Neural cell (in vitro differentiated cells): ENCODE data around the gene TBC1D16. TPM values are rescaled to one million over a fixed set of nuclear protein-coding genes. Genes with fewer than 3 reads are reported as not detected.

Experiments
- H2AFZ ChIP-seq: fragments of 200-600, 300-800 bp; sonication (generic), shearing (Covaris generic); 2 replicates; pipeline ENCODE4 v1.6.0; 2014; ENCODE audit warnings: low read depth, mild to moderate bottlenecking, antibody characterized with exemption, low read length, moderate library complexity
- H3F3A ChIP-seq: fragments of 200-600 bp; shearing (Covaris generic); 2 replicates; pipeline ENCODE4 v1.6.1; 2016; ENCODE audit warnings: mild to moderate bottlenecking, moderate library complexity, mixed read lengths, antibody characterized with exemption, low read length; ENCODE audit not compliant: insufficient read depth, poor library complexity, severe bottlenecking
- H3K27ac ChIP-seq: fragments of 200-600, 300-800 bp; sonication (generic), shearing (Covaris generic); 2 replicates; pipeline ENCODE4 v1.5.1; 2014; ENCODE audit warnings: mild to moderate bottlenecking, low read length, moderate library complexity
- H3K27me3 ChIP-seq: fragments of 300-800, 200-600 bp; sonication (generic), shearing (Covaris generic); 2 replicates; pipeline ENCODE4 v1.6.0; 2014; ENCODE audit warnings: mild to moderate bottlenecking, low read depth, low read length, moderate library complexity; ENCODE audit not compliant: insufficient read depth
- H3K36me3 ChIP-seq: fragments of 300-800, 200-600 bp; sonication (generic), shearing (Covaris generic); 2 replicates; pipeline ENCODE4 v1.5.1; 2014; ENCODE audit warnings: mild to moderate bottlenecking, antibody characterized with exemption, low read length, moderate library complexity; ENCODE audit not compliant: insufficient read depth
- H3K4me2 ChIP-seq: fragments of 300-800, 200-600 bp; sonication (generic), shearing (Covaris generic); 2 replicates; pipeline ENCODE4 v1.6.0; 2014; ENCODE audit warnings: mild to moderate bottlenecking, low read length
- H3K4me3 ChIP-seq: fragments of 300-800, 200-600 bp; sonication (generic), shearing (Covaris generic); 2 replicates; pipeline ENCODE4 v1.5.1; 2014; ENCODE audit warnings: mild to moderate bottlenecking, low read length, moderate library complexity
- H3K79me2 ChIP-seq: fragments of 200-600 bp; shearing (Covaris generic); replicated peaks from 2 replicates; pipeline ENCODE4 v1.6.0; 2014; ENCODE audit warnings: mild to moderate bottlenecking, low read length, moderate library complexity; ENCODE audit not compliant: insufficient read depth
- H3K9ac ChIP-seq: fragments of 300-800, 200-600 bp; sonication (generic), shearing (Covaris generic); 2 replicates; pipeline ENCODE4 v1.6.1; 2016; ENCODE audit warnings: mild to moderate bottlenecking, low read length, mixed read lengths
- H3K9me2 ChIP-seq: fragments of 200-600 bp; shearing (Covaris generic); 2 replicates; pipeline ENCODE4 v1.6.1; 2016; ENCODE audit warnings: mild to moderate bottlenecking, low read length, mixed read lengths; ENCODE audit not compliant: insufficient read depth
- H3K9me3 ChIP-seq: fragments of 200-600, 300-800 bp; sonication (generic), shearing (Covaris generic); 2 replicates; pipeline ENCODE4 v1.6.1; 2016; ENCODE audit warnings: mild to moderate bottlenecking, mixed run types, low read length, moderate library complexity, mixed read lengths
- H4K20me1 ChIP-seq: fragments of 200-600 bp; shearing (Covaris generic); 2 replicates; pipeline ENCODE4 v1.6.1; 2016; ENCODE audit warnings: mild to moderate bottlenecking, mixed run types; ENCODE audit not compliant: insufficient read depth
- EP300 ChIP-seq: fragments of 450-650 bp; conservative IDR thresholded peaks from 2 replicates; pipeline ENCODE4 v1.6.1; 2014; ENCODE audit warnings: antibody characterized with exemption, mild to moderate bottlenecking, moderate library complexity; ENCODE audit not compliant: poor library complexity, severe bottlenecking
- EZH2 ChIP-seq: fragments of 200-600, 300-800 bp; shearing (Covaris generic), sonication (generic); IDR thresholded peaks from 2 replicates; pipeline ENCODE4 v1.6.1; 2014; ENCODE audit warnings: antibody characterized with exemption, low read length, borderline replicate concordance, mild to moderate bottlenecking; ENCODE audit not compliant: insufficient read depth, poor library complexity, severe bottlenecking
- MXI1 ChIP-seq: fragments of 450-650 bp; conservative IDR thresholded peaks from 2 replicates; pipeline ENCODE4 v1.6.1; 2014; ENCODE audit warnings: antibody characterized with exemption, mild to moderate bottlenecking; ENCODE audit not compliant: poor library complexity, severe bottlenecking
- POLR2AphosphoS5 ChIP-seq: IDR thresholded peaks from 2 replicates; pipeline ENCODE4 v1.6.1; 2012
- RAD21 ChIP-seq: fragments of 450-650 bp; conservative IDR thresholded peaks from 2 replicates; pipeline ENCODE4 v1.6.1; 2014; ENCODE audit warnings: antibody characterized with exemption, mild to moderate bottlenecking, moderate library complexity
- SMC3 ChIP-seq: fragments of 450-650 bp; conservative IDR thresholded peaks from 2 replicates; pipeline ENCODE4 v1.6.1; 2014; ENCODE audit warnings: antibody characterized with exemption, mild to moderate bottlenecking, moderate library complexity; ENCODE audit not compliant: poor library complexity
- TAF1 ChIP-seq: IDR thresholded peaks from 2 replicates; pipeline ENCODE4 v1.6.1; 2012; ENCODE audit warnings: low read depth
- polyA plus RNA-seq: library from polyadenylated mRNA; depleted of rRNA; stranded (reverse); fragments of >200 nt; gene quantifications from 2 replicates; pipeline ENCODE4 v1.2.3, GENCODE V29; 2014
- TF ChIP-seq, protein P1 (sequence below): IDR thresholded peaks from 2 replicates; pipeline ENCODE4 v1.6.1; 2012; ENCODE audit warnings: borderline replicate concordance
- TF ChIP-seq, protein P2 (sequence below): fragments of 450-650 bp; IDR thresholded peaks from 2 replicates; pipeline ENCODE4 v1.5.1; 2014; ENCODE audit warnings: antibody characterized with exemption, mild to moderate bottlenecking, moderate library complexity; ENCODE audit not compliant: poor library complexity, severe bottlenecking

Gene TBC1D16
- polyA plus RNA-seq, 1 donor from 2014 or later: 19.8 TPM

DNA sequence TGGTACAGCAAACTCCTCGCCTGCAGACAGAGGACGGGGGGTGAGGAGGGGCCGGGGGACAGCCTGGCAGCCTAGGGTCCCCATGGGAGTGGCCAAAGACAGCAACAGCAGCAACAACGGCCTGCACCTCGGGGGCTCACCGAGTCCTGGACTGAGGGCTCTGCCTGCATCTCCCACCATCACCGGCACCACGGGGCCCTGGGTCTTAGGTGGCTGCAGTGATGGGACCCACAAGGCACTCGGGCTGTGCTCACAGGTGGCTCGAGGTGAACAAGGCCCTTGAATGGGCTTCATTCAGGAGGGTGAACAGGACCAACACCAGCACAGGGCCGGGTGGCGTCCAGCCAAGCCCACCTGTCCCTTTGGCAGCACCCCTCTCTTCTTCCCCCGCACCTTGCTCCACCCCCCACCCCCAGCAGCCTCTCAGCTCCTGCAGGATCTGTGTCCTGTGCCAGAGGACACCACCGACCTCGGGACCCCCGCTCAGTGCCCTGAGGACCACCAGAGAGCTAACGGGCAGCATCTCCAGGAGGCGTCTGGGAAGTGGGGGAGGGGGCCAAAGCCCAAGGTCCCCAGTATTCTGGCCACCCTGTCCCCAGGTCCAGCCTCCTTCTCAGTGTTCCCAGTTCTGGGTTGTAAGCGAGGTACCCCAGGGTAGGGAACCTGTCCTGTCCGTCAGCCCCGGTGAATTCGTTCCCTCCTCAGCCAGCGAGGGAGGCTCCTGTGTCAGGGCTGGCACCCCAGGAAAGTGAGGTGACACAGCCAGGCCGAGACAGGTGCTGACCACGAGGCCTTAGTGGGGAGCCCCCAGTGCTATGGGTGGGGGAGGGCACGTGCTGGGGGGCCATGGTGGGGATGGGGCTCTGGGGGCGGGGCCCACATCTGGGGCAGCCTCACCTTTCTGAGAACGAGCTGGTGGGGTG lies 94.3 kb downstream of the TBC1D16 start:
- Histone ChIP-seq H3K4me3 (no peak overlapping the region), H3F3A (no peaks in the 10 kb centered on the region), H3K9me2 (no peaks in the 10 kb centered on the region), H3K9me3 (no peaks in the 10 kb centered on the region), H2AFZ (no peak overlapping the region), H3K79me2 (no peaks in the 10 kb centered on the region), H4K20me1 (no peaks in the 10 kb centered on the region), H3K9ac (no peak overlapping the region), H3K4me2 (no peak overlapping the region), H3K27me3 (no peaks in the 10 kb centered on the region), H3K27ac (no peak overlapping the region), H3K36me3 (peaks cover 13% of the 10 kb centered on the region)
- TF ChIP-seq, protein P1, sequence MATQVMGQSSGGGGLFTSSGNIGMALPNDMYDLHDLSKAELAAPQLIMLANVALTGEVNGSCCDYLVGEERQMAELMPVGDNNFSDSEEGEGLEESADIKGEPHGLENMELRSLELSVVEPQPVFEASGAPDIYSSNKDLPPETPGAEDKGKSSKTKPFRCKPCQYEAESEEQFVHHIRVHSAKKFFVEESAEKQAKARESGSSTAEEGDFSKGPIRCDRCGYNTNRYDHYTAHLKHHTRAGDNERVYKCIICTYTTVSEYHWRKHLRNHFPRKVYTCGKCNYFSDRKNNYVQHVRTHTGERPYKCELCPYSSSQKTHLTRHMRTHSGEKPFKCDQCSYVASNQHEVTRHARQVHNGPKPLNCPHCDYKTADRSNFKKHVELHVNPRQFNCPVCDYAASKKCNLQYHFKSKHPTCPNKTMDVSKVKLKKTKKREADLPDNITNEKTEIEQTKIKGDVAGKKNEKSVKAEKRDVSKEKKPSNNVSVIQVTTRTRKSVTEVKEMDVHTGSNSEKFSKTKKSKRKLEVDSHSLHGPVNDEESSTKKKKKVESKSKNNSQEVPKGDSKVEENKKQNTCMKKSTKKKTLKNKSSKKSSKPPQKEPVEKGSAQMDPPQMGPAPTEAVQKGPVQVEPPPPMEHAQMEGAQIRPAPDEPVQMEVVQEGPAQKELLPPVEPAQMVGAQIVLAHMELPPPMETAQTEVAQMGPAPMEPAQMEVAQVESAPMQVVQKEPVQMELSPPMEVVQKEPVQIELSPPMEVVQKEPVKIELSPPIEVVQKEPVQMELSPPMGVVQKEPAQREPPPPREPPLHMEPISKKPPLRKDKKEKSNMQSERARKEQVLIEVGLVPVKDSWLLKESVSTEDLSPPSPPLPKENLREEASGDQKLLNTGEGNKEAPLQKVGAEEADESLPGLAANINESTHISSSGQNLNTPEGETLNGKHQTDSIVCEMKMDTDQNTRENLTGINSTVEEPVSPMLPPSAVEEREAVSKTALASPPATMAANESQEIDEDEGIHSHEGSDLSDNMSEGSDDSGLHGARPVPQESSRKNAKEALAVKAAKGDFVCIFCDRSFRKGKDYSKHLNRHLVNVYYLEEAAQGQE: no peak
- TF ChIP-seq EP300 (no peak), TAF1 (no peak), MXI1 (no peak)
- TF ChIP-seq, protein P2, sequence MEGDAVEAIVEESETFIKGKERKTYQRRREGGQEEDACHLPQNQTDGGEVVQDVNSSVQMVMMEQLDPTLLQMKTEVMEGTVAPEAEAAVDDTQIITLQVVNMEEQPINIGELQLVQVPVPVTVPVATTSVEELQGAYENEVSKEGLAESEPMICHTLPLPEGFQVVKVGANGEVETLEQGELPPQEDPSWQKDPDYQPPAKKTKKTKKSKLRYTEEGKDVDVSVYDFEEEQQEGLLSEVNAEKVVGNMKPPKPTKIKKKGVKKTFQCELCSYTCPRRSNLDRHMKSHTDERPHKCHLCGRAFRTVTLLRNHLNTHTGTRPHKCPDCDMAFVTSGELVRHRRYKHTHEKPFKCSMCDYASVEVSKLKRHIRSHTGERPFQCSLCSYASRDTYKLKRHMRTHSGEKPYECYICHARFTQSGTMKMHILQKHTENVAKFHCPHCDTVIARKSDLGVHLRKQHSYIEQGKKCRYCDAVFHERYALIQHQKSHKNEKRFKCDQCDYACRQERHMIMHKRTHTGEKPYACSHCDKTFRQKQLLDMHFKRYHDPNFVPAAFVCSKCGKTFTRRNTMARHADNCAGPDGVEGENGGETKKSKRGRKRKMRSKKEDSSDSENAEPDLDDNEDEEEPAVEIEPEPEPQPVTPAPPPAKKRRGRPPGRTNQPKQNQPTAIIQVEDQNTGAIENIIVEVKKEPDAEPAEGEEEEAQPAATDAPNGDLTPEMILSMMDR: no peak

DNA sequence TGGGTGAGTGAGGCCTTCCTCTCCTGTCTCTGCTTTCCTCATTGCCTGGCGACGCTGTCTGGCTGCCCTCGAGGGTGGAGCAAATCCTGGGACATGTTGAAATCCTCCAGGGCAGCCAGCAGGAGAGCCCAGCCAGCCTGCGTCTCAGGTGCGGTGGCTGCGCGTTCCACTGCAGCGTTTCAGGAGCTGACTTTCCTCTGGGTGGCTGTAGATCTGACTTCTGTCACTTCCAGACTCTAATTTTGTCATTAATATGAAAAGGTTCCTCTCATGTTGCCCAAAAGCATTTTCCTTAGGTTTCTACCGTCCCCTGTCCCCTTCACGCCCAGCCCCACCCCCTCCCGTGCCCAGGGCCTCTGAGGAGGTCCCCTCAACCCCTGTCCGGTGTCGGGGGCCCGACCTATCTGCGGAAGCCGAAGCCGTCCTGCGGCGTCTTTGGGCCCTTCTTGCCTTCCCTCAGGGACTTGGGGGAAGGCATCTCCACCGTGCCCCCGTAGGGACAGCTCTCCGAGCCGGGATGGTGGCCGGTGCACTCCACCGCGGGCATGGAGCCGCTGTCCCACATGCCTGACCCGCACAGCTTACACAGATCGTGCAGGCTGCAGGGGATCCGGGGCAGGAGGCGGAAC lies 95.1 kb downstream of the TBC1D16 start:
- Histone ChIP-seq H3F3A (no peaks in the 10 kb centered on the region), H3K4me2 (no peak overlapping the region), H3K4me3 (no peak overlapping the region), H3K27me3 (no peaks in the 10 kb centered on the region), H4K20me1 (no peaks in the 10 kb centered on the region), H3K27ac (no peak overlapping the region), H3K79me2 (no peaks in the 10 kb centered on the region), H3K9me3 (no peaks in the 10 kb centered on the region), H3K9me2 (no peaks in the 10 kb centered on the region), H2AFZ (no peak overlapping the region), H3K36me3 (peaks cover 13% of the 10 kb centered on the region), H3K9ac (no peak overlapping the region)
- TF ChIP-seq EP300 (no peak), MXI1 (no peak), RAD21 (no peak), POLR2AphosphoS5 (no peak), TAF1 (no peak), SMC3 (no peak), EZH2 (no peak)
- TF ChIP-seq, protein P1: no peak
- TF ChIP-seq, protein P2: no peak
